IPS DF 19.7 (cell line): Measurements from ENCODE around the gene PHLDA3.

Source experiments
- DNase-seq: peaks from one replicate; pipeline ENCODE4 v3.0.0-alpha.2; 2013; ENCODE audit warnings: low read depth, low spot score

The PHLDA3 gene

DNA sequence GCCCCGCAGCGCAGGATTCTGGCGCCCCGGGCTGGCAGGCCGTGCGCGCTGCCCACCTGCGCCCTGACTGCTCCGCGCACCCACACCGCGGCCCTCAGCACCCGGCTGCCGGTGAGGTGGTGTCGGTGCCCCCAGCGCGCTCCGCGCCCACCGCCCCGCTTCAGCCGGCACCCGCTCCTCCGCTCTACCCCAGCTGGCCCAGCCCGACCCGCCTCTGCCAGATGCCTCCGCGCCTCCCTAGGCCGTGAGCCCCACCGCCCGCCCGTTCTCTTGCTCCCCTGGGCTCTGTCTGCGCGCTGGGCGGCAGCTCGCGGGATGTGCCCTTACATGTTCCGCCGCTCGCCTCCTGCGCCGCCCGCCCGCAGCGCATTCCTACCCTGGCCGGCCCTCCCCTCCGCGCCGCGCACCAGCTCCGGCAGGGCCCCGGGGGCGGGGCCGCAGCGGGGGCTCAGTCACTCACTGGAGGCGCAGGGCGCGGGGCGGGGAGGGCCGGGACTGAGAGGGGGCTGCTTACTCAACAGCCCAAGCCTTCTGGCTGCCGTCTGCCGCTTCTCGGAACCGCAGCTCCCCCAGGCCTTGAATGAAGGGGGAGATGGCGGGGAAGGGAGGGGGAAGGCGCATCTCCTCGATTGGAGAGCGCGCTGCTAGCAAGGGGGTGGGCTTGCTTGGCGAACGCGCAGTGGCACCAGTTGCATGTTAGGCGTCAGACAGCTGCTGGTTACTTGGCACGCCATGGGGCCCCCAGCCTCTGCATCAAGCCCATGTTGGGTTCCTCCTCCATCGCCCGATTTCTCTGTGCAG is at the start of gene PHLDA3:
TSS of gene PHLDA3 (minus strand) at position 345 of the 801 bp plus-strand sequence. CDS start 402 bp downstream, outside the sequence.
- DNase-seq = no peak

DNA sequence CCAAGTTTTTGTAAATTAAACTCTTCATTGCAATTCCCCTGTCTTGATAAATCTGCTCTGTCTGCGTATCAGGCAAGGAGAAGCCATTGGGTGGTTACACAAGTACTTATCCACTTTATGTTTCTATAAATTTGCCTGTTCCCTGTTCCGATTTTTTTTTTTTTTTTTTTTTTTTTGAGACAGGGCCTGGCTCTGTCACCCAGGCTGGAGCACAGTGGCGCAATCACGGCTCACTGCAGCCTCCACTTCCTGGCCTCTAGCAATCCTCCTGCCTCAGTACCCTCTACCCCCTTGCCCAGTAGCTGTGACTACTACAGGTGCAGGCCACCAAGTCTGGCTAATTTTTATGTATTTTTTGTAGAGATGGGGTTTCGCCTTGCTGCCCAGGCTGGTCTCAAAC is 49.1 kb upstream of the PHLDA3 start:
- no peak for DNase-seq

DNA sequence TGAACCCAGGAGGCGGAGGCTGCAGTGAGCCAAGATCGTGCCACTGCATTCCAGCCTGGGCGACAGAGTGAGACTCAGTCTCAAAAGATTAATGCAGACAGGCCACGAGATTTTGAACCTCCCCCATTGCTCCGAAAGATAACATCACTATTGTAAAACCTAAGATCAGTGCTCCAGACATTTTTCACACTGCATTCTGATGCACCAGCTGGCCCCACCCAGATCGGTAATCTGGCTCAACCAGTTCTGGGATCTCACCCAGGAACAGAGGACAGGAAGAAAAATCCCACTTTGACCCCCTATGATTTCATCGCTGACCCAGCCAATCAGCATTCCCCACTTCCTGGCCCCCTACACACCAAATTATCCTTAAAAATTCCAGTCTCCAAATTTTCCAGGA is 48.6 kb upstream of the PHLDA3 start:
- no peak for DNase-seq

DNA sequence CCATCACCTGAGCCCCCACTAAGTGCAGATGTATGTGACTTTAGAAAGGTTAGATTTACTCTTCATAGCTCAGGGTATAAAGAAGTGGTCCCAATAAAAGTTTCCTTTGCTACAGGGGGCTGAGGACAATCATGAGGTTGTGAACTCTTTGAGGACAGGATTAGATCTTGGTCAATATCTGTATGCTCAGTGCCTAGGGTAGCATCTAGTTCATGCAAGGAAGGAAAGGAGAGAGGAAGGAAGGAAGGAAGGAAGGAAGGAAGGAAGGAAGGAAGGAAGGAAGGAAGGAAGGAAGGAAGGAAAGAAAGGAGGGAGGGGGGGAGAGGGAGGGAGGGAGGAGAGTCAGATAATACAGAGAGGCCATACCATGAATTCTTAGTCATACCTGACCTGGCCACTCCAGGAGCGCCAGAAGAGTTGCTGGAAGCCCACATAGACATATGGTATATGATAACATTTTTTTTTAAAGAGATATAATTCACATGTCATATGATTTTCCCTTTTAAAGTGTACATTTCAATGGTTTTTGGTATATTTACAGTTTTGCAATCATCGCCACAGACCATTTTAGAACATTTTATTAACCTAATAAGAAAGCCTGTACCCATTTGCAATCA is 47.6 kb upstream of the PHLDA3 start:
- no peak for DNase-seq

DNA sequence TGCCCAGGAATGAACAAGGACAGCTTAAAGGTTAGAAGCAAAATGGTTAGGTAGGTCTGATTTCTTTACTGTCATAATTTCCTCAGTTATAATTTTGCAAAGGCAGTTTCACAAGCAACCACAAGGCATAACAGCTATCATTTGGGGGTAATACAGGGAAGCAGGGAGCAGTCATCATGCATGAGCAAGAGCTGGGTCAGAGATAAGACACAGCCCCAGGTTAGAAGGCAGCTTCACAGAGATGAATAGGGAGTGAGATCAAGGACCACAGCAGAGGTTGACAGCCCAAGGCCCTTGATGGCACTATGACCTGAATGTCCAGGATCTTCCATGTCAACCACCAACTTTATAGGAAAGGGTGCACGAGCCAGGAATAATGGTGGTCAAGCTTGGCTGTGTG is 46.9 kb upstream of the PHLDA3 start:
- no peak for DNase-seq

DNA sequence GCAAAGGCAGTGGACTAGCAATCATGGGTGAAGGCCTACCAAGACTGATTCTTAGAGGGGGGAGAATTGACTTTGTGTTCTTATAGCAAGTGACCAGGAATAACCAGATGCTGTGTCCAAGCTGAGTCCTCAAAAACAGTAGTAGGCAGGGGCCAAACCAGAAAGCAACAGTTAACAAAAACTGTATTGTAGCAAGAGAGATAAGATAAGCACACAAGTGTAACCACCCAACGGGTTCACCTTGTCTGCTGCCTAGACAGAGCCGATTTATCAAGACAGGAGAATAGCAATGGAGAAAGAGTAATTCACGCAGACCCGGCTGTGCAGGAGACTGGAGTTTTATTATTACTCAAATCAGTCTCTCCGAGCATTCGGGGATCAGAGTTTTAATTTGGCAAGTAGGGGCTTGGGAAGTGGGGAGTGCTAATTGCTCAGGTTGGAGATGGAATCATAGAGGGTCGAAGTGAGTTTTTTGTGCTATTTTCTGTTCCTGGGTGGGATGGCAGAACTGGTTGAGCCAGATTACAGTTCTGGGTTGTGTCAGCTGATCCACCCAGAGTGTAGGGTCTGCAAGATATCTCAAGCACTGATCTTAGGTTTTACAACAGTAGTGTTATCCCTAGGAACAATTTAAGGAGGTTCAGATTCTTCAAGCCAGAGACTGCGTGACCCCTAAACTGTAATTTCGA is 46.2 kb upstream of the PHLDA3 start:
- DNase-seq = no peak

DNA sequence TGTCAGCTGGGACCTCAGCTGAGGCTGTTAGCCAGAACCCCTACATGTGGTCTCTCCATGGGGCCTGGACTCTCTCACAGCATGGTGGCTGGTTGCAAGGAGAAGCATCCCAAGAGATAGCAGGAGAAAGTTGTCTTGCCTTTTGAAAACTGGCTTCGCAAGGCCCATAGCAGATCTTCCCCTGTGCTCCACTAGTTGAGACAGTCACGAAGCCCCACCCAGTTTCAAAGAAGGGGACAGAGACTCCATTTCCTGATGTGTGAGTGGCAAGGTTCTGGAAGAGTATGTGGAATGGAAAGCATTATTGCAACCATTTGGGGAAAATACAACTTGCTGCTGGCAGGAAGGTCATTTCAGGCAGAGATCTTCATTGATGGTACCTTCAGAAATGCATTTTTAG is 45.5 kb upstream of the PHLDA3 start:
- DNase-seq = no peak

DNA sequence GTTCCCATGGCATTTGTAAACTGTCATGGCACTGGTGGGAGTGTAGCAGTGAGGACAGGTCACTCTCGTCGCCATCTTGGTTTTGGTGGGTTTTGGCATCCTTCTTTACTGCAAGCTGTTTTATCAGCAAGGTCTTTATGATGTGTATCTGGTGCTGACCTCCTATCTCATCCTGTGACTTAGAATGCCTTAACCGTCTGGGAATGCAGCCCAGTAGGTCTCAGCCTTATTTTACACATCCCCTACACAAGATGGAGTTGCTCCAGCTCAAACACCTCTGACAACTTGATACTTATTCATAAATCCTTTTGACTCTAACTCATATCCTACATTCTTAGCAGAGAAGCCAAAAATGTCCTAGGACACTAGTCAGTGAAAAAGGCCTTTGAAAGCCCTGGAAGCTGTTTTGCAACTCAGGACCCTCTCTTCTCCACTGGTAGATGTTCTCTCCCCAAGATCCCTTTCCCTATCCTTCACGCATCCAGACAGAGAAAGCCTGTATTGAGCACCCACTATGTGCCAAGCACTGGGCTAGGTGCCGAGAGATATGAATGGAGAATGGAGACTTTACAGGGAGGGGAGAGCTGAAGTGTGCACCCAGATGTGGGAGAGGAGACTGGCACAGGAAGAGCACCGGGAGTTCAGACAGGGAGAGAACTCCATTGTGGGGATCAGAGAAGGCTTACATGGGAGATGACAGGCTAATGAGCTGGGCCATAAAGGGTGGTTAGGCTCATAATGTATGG is 44.7 kb upstream of the PHLDA3 start:
- no peak for DNase-seq

DNA sequence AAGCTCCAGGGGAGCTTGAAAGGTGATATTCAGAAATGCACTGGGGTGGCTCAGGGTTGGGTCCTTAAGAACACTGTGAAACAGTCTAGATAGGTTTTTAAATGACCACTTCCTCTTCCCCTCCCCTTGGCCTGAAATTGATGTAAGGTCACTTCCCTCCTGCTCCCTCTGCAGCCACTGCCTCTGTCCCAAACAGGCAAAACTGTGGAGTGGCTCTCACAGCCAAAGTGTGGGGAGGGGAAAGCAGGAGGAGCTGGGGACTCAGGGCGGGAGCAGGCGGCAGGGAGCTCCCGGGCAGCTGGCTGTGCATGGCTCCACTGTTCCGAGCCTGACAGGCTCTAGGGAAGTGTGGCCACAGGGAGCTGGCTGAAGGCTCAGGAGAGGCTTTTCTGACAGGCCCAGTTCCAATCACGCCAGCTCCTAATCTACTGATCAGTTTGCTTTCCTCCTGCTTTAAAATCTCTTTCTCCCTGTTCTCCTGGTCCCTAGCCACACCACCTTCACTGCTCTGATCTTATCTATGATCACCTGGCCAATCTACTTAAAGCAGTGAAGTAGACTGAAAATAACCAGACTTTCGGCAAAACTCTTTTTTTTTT is 43.1 kb upstream of the PHLDA3 start:
- no peak for DNase-seq

DNA sequence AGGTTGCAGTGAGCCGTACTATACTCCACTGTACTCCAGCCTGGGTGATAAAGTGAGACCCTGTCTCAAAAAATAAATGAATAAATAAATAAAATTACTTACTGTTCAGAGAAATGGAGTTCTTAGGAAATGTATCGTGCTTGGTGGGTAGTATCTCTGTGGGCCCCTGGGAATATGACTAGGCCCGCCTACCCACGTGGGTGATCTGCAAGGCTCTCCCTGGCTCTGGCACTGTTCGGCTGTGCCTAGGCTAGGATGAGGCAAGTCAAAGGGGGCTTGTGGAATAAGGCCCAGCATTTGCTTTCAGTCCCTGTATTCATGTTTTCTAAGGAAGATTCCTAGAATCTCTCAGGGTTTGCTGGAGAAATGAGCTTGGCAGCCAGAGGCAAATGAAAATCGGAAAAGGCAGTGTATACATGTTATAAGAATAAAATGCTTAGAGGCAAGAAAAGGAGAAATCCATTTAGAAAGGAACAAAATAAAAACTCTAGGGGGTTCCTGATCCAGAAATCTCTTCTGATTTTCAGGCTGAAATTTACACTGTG is 42.5 kb upstream of the PHLDA3 start:
- no peak for DNase-seq

DNA sequence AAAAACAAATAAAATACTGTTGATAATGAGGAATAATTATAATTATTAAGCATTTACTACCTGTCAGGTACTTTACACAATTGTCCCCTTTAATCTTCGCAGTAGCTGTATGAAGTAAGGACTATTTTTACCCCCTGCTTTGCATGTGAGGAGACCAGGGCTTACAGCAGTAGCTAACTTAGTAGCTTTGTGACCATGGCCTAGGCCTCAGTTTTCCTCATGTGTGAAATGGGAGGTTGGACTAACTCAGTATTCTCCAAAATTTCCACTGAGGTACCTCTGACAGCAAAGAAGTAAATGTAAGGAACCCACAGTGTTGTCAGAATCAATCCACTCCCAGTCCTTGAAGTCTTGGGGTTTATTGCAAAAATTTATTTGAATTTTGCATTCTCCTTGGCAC is 41.7 kb upstream of the PHLDA3 start:
- no peak for DNase-seq

DNA sequence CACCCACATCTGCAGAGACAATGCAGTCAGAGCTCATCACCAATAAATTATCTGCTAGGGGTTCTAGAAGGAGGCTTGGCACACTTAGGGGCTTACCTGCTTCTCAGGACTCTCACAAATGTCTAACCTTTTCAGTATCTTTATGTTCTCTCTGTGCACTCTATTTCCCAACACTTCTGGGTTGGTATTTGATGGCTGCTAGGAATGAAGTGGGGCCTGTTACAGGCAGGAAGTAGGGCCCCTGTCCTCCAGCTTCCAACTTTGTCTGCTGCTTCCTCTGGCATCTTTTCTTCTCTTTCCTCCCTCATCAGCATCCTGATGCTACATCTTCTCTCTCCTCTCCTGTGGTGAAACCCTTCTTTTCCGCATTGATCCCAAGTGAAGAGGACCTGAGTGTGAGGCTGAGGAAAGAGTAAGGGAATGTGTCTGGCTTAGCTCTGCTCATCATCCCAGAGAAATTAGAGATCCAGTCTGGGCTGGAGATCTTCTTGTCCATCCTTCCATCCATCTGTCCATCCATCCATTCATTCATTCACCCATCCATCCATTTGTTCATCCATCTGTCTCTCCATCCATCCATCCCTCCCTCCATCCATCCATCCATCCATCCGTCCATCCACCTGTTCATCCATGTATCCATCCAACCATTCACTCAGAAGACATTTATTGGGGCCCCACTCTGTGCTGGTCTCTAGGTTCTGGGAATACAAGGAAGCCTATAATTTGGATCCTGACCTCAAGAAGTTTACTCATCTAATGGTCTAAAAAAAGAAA is 40.8 kb upstream of the PHLDA3 start:
- DNase-seq = no peak

DNA sequence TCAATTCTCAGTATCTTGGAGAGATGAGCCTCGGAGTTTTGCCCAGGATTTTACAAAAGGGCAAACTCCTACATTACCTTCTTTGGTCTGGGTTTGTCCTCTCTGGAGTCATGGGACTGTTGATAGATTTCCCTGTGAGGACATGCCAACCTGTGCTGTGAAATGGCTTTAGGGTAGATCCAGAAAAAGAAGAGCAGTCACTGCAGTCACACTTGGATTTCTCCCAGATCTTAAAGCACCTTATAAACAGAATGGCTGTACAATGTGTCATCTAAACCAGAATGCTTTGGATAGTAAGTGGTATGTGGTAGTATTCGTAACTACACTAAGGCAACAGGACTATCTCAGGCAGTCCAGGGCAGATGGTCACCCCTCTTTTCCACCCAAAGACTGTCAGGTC is 39.8 kb upstream of the PHLDA3 start:
- DNase-seq = no peak

DNA sequence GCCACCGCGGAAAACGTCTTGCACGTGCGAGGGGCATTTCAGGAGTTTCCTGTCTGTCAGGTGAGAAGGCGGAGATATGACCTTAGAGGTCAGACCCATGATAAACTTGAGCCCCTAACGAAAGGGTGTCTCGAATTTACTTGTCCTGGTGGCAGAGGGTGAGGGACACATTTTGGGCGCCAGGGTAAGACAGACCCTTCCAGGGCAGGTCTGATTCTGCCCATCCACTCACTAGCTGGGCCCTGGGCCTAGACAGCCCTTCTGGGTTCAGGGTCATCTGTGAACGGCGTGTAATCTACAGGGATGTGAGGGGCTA is 38.3 kb upstream of the PHLDA3 start:
- no peak for DNase-seq

DNA sequence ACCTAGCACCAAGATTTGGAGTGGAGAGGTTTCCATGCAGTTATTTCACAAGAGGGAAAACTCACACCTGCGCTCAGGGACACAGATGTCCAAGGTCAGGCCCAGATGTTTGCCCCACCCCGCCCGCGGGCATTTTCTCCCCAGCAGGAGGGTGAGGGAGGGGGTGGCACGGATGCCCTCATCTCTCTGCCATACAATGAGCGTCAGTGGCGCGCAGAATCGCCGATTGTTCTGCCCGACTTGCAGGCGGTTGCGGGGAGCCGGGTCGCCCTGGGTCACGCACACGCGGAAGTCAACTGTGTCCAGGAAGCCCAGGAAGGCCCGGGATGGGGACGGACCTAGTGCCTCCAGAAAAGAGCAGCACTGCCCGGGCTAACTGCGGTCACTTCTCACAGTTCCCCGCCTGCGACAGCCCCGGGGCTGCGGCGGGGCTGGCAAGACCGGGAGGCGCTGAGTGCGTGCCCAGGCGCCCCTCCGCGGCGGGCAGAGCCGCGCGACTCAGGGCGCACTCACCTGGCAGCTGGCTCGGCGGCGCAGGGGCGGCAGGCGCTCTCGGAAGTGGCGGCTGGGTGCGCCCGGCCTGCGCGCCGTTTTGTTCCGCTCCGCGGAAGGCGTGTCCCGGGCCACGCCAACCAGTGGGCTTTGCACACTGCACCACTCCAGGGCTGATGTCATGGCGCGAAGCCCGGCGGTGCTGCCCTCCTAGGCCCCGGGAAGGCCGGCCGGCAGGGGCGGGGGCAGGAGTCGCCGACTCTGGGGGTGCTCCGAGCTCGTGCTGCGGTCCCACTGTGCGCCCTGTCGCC is 37.8 kb upstream of the PHLDA3 start, which contains the start of gene CSRP1:
TSS of gene CSRP1 (minus strand) at position 567 of the 803 bp plus-strand sequence. CDS start 10,820 bp downstream, outside the sequence.
- DNase-seq = no peak

DNA sequence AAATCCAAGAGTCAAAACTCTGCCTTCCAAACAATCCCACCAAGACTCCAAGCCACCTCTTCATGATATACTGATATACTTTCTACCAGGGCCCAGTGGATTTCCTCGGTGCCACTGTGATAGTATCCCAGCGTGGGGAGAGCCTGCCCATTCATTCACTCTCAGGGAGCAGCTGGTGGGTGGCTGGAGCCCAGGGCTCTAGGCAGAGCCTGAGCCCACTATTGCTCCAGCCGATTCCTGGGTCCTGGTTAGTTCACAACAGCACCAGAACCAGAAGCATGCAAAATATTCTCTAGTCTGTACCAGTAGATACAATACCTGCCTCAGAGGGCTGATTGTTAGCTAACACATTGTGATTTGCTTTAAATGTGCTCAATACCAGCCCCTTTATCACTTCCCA is 37.1 kb upstream of the PHLDA3 start:
- no peak for DNase-seq

DNA sequence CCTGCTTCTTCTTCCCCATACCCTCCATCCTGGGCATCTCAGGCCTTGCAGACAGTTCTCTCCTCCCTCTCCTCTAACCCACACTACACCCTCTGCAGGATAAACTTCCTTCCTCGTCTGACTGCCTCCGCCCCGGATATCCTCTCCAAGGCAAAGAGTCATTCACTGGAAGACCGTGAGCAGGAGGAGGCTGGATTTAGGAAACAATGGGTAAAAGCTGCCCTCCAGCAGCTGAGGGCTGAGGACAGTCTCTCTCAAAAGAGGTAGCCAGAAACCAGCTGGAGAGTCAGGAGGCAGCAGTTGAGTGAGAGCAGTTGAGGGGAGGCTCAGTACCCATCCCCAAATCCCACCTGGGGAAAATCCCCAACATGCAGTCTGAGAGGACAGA is 36.5 kb upstream of the PHLDA3 start:
- DNase-seq = no peak

DNA sequence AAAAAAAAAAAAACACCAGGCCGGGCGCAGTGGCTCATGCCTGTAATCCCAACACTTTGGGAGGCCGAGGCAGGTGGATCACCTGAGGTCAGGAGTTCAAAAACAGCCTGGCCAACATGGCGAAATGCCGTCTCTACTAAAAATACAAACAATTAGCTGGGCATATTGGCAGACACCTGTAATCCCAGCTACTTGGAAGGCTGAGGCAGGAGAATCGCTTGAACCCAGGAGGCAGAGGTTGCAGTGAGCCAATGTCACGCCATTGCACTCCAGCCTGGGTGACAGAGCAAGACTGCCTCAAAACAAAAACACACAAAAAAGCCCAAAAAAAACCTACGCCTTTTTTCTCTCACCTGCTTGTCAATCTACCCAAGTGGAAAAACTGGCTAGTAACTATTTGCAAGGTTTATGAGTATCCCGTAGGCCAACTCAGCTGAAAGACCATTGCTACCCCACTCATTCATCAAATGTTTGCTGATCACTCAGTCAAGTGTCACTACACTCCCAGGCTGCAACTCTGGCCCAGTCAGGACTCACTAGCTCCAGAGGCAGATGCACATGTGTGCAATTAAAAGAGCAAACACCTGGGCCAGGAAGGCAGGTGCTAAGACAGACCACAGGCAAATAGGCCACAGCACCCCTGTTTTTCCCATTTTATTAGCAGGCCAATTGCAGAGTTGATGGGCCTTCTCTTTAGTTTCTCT is 36.0 kb upstream of the PHLDA3 start:
- DNase-seq = no peak

DNA sequence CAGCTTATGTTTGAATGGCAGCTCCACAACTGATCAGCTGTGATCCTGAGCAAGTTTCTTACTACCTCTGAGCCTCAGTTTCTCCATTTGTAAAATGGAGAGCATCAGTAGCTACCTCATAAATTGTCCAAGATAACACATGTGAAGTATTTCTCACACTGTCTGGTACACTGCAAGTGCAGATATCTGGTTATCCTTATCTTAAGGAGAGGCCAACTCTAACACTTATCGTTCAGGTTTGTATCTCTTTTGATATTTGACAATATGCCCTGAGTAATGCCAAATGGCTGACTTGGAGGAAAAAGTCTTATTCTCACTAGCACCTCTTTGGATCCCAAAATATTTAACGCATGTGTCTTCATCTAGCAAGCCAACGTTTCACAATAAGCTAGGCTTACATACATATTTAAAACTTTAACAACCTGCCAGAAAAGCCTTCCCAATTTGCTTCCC is 35.2 kb upstream of the PHLDA3 start:
- DNase-seq = no peak
